GM13976 (cell line): ENCODE measurements around the gene CRYBG3.

Source experiments
- DNase-seq: peaks from one replicate; pipeline ENCODE4 v3.0.0; 2012; ENCODE audit warnings: low spot score
- in situ Hi-C: fragments of 300-500 bp; cut with MboI; formaldehyde crosslinking; loops from one replicate; pipeline ENCODE4 v1.12.0; 2022; ENCODE audit warnings: low sequenced_read_pairs, mixed read lengths, inconsistent platforms; ENCODE audit not compliant: unreplicated experiment
- TF ChIP-seq, protein P1 (sequence below): IDR thresholded peaks from 2 replicates; pipeline ENCODE4 v1.5.1; 2012; ENCODE audit warnings: borderline replicate concordance, mild to moderate bottlenecking; ENCODE audit not compliant: insufficient read depth; ENCODE audit errors: extremely low read depth, missing control alignments, control extremely low read depth

CRYBG3 gene

DNA sequence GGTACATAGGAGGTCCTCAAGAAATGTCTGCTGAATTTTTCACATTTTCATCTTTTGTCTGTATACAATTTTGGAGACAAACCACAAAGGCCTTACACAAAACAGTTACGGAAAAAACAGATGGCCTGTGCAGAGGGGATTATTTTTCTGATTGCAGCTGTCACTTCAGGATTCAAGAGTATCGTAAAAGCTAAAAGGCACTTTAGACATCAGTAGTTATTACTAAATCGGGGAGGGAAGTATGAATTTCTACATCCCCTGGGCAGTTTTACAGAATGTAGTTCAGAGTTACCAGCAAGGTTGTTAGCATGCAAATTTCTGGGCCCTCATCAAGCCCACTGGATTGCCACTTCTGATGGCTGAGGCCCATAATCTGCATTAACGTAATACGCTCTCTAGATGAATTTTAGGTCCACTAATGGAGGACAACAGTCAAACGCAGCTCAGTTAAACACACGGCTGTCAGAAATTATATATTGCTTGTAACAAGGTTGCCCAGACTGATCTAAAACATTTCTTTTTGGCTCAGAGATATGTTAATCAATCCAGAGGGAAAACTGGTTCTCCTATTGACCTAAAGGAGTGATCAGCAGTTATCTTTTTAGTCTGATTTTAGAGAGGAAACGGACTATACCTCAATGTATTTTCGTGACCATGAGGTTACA, 149.3 kb downstream of the CRYBG3 start:
- in situ Hi-C loops: no loop called here
- no peak for DNase-seq
- TF ChIP-seq, protein P1, sequence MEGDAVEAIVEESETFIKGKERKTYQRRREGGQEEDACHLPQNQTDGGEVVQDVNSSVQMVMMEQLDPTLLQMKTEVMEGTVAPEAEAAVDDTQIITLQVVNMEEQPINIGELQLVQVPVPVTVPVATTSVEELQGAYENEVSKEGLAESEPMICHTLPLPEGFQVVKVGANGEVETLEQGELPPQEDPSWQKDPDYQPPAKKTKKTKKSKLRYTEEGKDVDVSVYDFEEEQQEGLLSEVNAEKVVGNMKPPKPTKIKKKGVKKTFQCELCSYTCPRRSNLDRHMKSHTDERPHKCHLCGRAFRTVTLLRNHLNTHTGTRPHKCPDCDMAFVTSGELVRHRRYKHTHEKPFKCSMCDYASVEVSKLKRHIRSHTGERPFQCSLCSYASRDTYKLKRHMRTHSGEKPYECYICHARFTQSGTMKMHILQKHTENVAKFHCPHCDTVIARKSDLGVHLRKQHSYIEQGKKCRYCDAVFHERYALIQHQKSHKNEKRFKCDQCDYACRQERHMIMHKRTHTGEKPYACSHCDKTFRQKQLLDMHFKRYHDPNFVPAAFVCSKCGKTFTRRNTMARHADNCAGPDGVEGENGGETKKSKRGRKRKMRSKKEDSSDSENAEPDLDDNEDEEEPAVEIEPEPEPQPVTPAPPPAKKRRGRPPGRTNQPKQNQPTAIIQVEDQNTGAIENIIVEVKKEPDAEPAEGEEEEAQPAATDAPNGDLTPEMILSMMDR: no peak

DNA sequence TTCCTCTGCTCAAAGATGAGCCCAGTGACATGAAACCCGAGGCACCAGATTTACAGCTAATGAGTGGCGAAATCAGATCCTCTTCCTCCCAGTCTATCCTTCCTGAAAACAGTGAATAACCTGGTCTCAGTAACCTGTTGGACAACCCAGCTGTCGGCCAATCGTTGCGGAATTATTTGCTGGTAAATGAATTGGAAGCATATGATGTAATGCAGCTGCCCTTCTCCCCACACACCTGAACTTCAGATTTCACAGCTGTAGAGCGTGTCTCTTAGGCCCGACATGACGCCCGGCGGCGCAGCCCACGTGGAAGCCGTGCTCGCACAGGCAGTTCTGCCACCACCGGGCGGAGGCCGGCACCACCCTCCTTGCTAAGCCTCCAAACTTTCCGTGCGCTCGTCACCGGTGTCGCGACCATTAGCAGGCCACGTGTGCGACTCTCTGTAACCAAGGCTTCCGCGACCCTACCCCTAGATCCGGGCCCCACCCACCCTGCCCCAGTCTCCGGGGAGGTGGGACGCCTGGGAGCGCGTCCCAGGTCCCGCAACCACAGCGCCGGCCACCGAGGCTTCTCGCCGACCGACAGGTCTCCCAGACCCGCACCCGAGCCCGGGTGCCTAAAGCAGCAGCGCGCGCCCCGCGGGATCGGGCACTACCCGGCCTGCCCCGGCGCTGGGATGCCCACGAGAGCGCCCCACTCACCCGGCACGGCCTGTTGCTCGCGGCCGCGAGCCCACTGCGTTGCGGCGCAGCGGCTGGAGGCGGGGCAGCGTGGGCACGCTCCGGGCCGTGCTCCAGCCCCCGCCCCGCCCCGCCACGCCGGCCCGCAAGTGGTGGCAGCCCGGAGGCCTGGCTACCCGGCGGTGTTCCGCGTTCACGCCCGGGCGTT, 150.1 kb downstream of the CRYBG3 start, which contains the start of gene RIOX2:
Gene RIOX2 (minus strand): TSS at position 753 of the 889 bp plus-strand sequence. CDS start 4,838 bp downstream, outside the sequence.
- peak; percentile 84 for DNase-seq
- TF ChIP-seq, protein P1: no peak
- in situ Hi-C loops: no loop called here

DNA sequence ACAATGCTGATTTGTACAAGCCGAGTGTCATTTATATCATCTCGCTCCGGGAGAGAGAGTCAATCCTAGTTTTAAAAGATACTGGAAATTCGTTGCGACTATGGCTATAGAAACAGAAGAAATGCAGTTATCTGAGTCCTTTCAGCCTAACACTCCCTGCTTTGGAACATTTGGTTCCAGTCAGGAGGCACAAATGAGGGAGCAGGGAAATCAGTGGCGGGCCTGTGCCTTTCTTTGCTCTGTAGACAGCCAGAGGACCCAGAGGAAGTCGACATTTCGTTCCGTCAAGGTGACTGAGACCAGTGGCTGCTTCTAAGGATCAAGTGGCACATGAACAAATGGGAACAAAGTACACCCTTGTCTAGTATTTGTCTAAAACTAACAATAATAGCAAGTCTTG, 151.2 kb downstream of the CRYBG3 start:
- TF ChIP-seq, protein P1: no peak
- in situ Hi-C loops: no loop called here
- no peak for DNase-seq

DNA sequence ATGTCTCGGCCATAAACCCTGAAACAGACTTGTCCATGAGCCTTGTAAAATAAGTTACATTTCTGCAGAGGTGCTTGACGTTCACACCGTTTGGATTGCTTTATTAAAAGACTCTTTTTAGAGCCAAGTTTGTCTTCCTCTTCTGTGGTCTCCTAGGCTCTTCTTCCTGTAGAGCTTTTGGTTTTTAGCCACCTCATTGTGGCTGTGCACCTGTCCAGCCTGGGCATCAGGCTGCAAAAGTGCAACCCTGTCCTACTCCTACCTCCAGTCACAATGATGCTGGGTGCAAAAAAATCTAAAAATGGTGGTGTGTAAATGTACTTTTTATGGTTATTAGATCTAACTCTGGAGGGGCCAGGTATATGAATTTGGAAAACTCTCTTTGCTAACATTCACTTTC, 153.2 kb downstream of the CRYBG3 start:
- DNase-seq: no peak
- in situ Hi-C loops: no loop called here
- TF ChIP-seq, protein P1: no peak

DNA sequence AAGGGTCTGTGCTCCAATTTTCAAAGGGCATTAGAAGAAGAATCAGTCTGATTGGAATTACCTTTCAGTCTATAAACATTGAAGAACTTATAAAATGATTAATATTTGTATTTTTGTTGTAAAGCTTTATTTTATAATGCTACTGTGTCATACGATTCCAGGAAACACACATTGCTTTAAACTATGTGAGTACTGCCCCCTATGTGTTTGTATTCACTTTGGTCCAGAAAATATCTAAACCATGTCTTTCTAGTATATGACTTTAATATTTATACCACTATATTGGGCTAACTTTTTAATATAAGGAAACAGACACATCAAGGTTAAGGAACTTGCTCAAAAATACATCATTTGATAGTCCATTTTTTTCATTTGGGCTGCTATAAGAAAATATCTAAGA, 153.7 kb downstream of the CRYBG3 start:
- TF ChIP-seq, protein P1: no peak
- in situ Hi-C loops: no loop called here

DNA sequence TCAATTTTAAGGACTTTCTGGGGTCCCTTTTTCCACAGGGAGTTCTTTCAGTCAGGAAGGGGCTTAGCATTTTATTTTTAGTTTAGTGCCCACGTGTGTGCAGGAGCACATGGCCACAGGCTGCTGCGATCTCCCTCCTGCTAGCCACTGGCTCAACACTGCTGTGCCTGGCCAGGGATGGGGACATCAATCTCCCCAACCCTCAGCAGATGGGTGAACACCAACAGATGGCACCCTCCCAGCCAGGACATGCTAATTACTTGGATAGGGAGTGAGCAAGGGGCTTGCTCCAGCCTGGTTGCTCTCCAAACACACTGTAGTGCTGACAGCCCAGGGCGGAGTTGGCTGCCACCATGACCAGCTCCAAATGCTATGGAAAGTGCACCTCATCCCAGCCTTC, 157.8 kb downstream of the CRYBG3 start:
- TF ChIP-seq, protein P1: no peak
- no peak for DNase-seq
- in situ Hi-C loops: no loop called here

More for the DNA sequence above, 153.7 kb downstream of the CRYBG3 start:
- no peak for DNase-seq
